A549 (cell line): ENCODE results near the gene KCNQ1OT1. TPM values are rescaled to one million over a fixed set of nuclear protein-coding genes. Genes with fewer than 3 reads are reported as not detected.

Experiments
- ATAC-seq, 2 experiments: fragments of 200-7000 bp in 1 of 2; fragments of >200 bp in 1 of 2; cut with Nextera tagmentation in 1 of 2; cut with Tn5 transposase in 1 of 2; 3 replicates each; pipeline versions ENCODE4 v1.8.0 to v1.9.1; 2018 to 2020; ENCODE audit warnings: mild to moderate bottlenecking in 1 of 2, moderate library complexity in 1 of 2
- CTCF ChIA-PET: fragments of 300-600 bp; sonication (Branson Sonifier 250); formaldehyde crosslinking; extraction: SDS; loops from one replicate; lab custom pipeline; 2021; ENCODE audit warnings: antibody characterized with exemption, inconsistent platforms; lab: Yijun Ruan, JAX
- POLR2A ChIA-PET: fragments of 350-600 bp; formaldehyde crosslinking; extraction: SDS; loops from one replicate; lab custom pipeline; 2021; ENCODE audit warnings: antibody characterized with exemption, inconsistent platforms; lab: Yijun Ruan, JAX
- DNase-seq, 2 experiments: peaks; one replicate each; pipeline versions ENCODE4 v3.0.0 to v3.0.0-alpha.2; 2011 to 2016; ENCODE audit warnings: low read depth in 1 of 2, low spot score in 1 of 2
- FAIRE-seq: peaks from 2 replicates; lab custom pipeline; 2011; peaks lifted over from hg19 to GRCh38; lab: Jason Lieb, UNC
- H3K27ac ChIP-seq, 2 experiments: fragments of >200 bp; sonication (Bioruptor Twin); formaldehyde crosslinking; 3 replicates each; pipeline ENCODE4 v1.5.1; 2016 to 2017
- H3K4me1 ChIP-seq: fragments of >200 bp; sonication (Bioruptor Twin); formaldehyde crosslinking; 3 replicates; pipeline ENCODE4 v1.6.1; 2016
- H3K4me2 ChIP-seq: fragments of >200 bp; sonication (Bioruptor Twin); formaldehyde crosslinking; 3 replicates; pipeline ENCODE4 v1.6.1; 2016
- H3K4me3 ChIP-seq: fragments of >200 bp; sonication (Bioruptor Twin); formaldehyde crosslinking; 3 replicates; pipeline ENCODE4 v1.5.1; 2016
- H3K9me3 ChIP-seq: fragments of >200 bp; sonication (Bioruptor Twin); formaldehyde crosslinking; 3 replicates; pipeline ENCODE4 v1.6.1; 2016
- BCL3 ChIP-seq: fragments of >200 bp; sonication (Bioruptor Twin); formaldehyde crosslinking; IDR thresholded peaks from 3 replicates; pipeline ENCODE4 v1.6.1; 2016
- CBX8 ChIP-seq: fragments of 200-600 bp; sonication (generic); IDR thresholded peaks from 2 replicates; pipeline ENCODE4 v1.6.1; 2016
- CHD4 ChIP-seq: fragments of 200-600 bp; sonication (generic); IDR thresholded peaks from 2 replicates; pipeline ENCODE4 v1.6.1; 2016; ENCODE audit warnings: antibody characterized with exemption, mild to moderate bottlenecking, borderline replicate concordance
- EHF ChIP-seq: fragments of 250-450 bp; sonication (Bioruptor Pico); IDR thresholded peaks from 2 replicates; pipeline ENCODE4 v1.5.0; 2020; ENCODE audit warnings: mild to moderate bottlenecking
- EP300 ChIP-seq, 2 experiments: fragments of >200 bp; sonication (Bioruptor Twin); formaldehyde crosslinking; IDR thresholded peaks; 2 replicates in 1 of 2; 3 replicates in 1 of 2; pipeline ENCODE4 v1.6.1; 2016 to 2017
- ESRRA ChIP-seq: fragments of 150-350 bp; IDR thresholded peaks from 2 replicates; pipeline ENCODE4 v1.6.1; 2014; ENCODE audit warnings: mild to moderate bottlenecking, low read length, borderline replicate concordance
- FOSB ChIP-seq: fragments of 250-450 bp; sonication (Bioruptor Pico); IDR thresholded peaks from 2 replicates; pipeline ENCODE4 v1.5.0; 2020; ENCODE audit warnings: mild to moderate bottlenecking, moderate library complexity
- FOXS1 ChIP-seq: fragments of 250-450 bp; sonication (Bioruptor Pico); IDR thresholded peaks from 2 replicates; pipeline ENCODE4 v1.5.0; 2020; ENCODE audit warnings: mild to moderate bottlenecking, moderate library complexity
- HES2 ChIP-seq: fragments of >200 bp; sonication (Bioruptor Twin); formaldehyde crosslinking; IDR thresholded peaks from 2 replicates; pipeline ENCODE4 v1.6.1; 2016
- HEYL ChIP-seq: fragments of 250-450 bp; sonication (Bioruptor Pico); IDR thresholded peaks from 2 replicates; pipeline ENCODE4 v1.8.0; 2021; ENCODE audit warnings: mild to moderate bottlenecking, moderate library complexity
- KDM1A ChIP-seq: fragments of 200-600 bp; sonication (generic); IDR thresholded peaks from 2 replicates; pipeline ENCODE4 v1.6.1; 2016; ENCODE audit warnings: low read depth, mild to moderate bottlenecking
- NFE2L2 ChIP-seq: fragments of 150-350 bp; conservative IDR thresholded peaks from 2 replicates; pipeline ENCODE4 v1.6.1; 2014; ENCODE audit warnings: low read length
- NPAS2 ChIP-seq: fragments of 250-450 bp; sonication (Bioruptor Pico); IDR thresholded peaks from 2 replicates; pipeline ENCODE4 v1.8.0; 2022; ENCODE audit warnings: mild to moderate bottlenecking, moderate library complexity, borderline replicate concordance
- NR3C1 ChIP-seq: fragments of >200 bp; sonication (Bioruptor Twin); formaldehyde crosslinking; IDR thresholded peaks from 3 replicates; pipeline ENCODE4 v1.6.1; 2017
- PBX3 ChIP-seq: IDR thresholded peaks from 2 replicates; pipeline ENCODE4 v1.6.1; 2012
- PHF8 ChIP-seq: fragments of 200-600 bp; sonication (generic); IDR thresholded peaks from 2 replicates; pipeline ENCODE4 v1.6.1; 2016; ENCODE audit warnings: low read depth, mild to moderate bottlenecking, antibody characterized with exemption, moderate library complexity, borderline replicate concordance
- POLR2AphosphoS2 ChIP-seq: conservative IDR thresholded peaks from 2 replicates; pipeline ENCODE4 v1.6.1; 2012; ENCODE audit warnings: low read length, improper control_type of control experiment, inconsistent platforms
- RAD21 ChIP-seq, 2 experiments: fragments of >200 bp in 1 of 2; sonication (Bioruptor Twin) in 1 of 2; formaldehyde crosslinking in 1 of 2; IDR thresholded peaks in 1 of 2; conservative IDR thresholded peaks in 1 of 2; 2 replicates in 1 of 2; 3 replicates in 1 of 2; pipeline ENCODE4 v1.6.1; 2012 to 2018; ENCODE audit warnings: inconsistent platforms in 1 of 2
- RFX5 ChIP-seq: fragments of 450-650 bp; IDR thresholded peaks from 2 replicates; pipeline ENCODE4 v1.7.1; 2014; ENCODE audit warnings: antibody characterized with exemption, mild to moderate bottlenecking, moderate library complexity
- RNF2 ChIP-seq: fragments of 200-600 bp; sonication (generic); IDR thresholded peaks from 2 replicates; pipeline ENCODE4 v1.6.1; 2016; ENCODE audit warnings: low read depth, mild to moderate bottlenecking, antibody characterized with exemption, moderate library complexity, borderline replicate concordance
- SMC3 ChIP-seq: fragments of >200 bp; sonication (Bioruptor Twin); formaldehyde crosslinking; IDR thresholded peaks from 3 replicates; pipeline ENCODE4 v1.6.1; 2018; ENCODE audit warnings: inconsistent platforms
- TFCP2L1 ChIP-seq: fragments of 250-450 bp; sonication (Bioruptor Pico); IDR thresholded peaks from 2 replicates; pipeline ENCODE4 v1.5.0; 2021; ENCODE audit warnings: mild to moderate bottlenecking
- ZSCAN20 ChIP-seq: fragments of 250-450 bp; sonication (Bioruptor Pico); IDR thresholded peaks from 2 replicates; pipeline ENCODE4 v1.8.0; 2022; ENCODE audit warnings: mild to moderate bottlenecking, moderate library complexity
- WGBS: methylation state at CpG from one replicate; pipeline ENCODE4 v1.1.6; 2017; ENCODE audit errors: missing lambda C conversion rate; 5-methylcytosine and 5-hydroxymethylcytosine counted together
- polyA plus RNA-seq, 4 experiments: library from polyadenylated mRNA; depleted of rRNA in 3 of 4; stranded (reverse); fragments of >200 nt; fragmentation: RNase III in 1 of 4; extraction: RNeasy Plus Mini Kit Qiagen cat#74134 plus additional on column Dnase treatment in 1 of 4; gene quantifications; 2 replicates in 3 of 4; 3 replicates in 1 of 4; pipeline ENCODE4 v1.2.3, GENCODE V29; 2011 to 2017
- TF ChIP-seq, protein P1 (sequence below): IDR thresholded peaks from 2 replicates; pipeline ENCODE4 v1.6.1; 2012; ENCODE audit warnings: low read depth, borderline replicate concordance
- TF ChIP-seq, protein P2 (sequence below): fragments of 450-650 bp; IDR thresholded peaks from 2 replicates; pipeline ENCODE4 v1.6.1; 2014; ENCODE audit warnings: antibody characterized with exemption
- TF ChIP-seq, protein P3 (sequence below): fragments of >200 bp; sonication (Bioruptor Twin); formaldehyde crosslinking; IDR thresholded peaks from 3 replicates; pipeline ENCODE4 v1.5.1; 2016
- TF ChIP-seq, protein P4 (sequence below): fragments of 150-350 bp; IDR thresholded peaks from 2 replicates; pipeline ENCODE4 v1.6.1; 2014; ENCODE audit warnings: low read depth, mild to moderate bottlenecking, low read length

The KCNQ1OT1 gene
- polyA plus RNA-seq, 2 of the 4 experiments (the other 2 are of a cell fraction): 0.03 to 0.13 TPM

- no peak overlapping the region for H3K27ac ChIP-seq
- ATAC-seq (no peak), FAIRE-seq (no peak), DNase-seq (no peak)
- POLR2A ChIA-PET: no interaction called here
- no peak overlapping the region for H3K4me2 ChIP-seq
- no peak for TF ChIP-seq CHD4
- TF ChIP-seq, protein P1, sequence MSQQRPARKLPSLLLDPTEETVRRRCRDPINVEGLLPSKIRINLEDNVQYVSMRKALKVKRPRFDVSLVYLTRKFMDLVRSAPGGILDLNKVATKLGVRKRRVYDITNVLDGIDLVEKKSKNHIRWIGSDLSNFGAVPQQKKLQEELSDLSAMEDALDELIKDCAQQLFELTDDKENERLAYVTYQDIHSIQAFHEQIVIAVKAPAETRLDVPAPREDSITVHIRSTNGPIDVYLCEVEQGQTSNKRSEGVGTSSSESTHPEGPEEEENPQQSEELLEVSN: no peak
- TF ChIP-seq RNF2: no peak
- no peak for TF ChIP-seq TFCP2L1
- TF ChIP-seq SMC3: no peak
- no peak for TF ChIP-seq HES2
- no peak for TF ChIP-seq EHF
- no peak for TF ChIP-seq HEYL
- TF ChIP-seq BCL3: no peak
- TF ChIP-seq KDM1A: no peak
- no peak for TF ChIP-seq NPAS2 (CRISPR knock-in tag)
- no peak for TF ChIP-seq NFE2L2
- H3K4me3 ChIP-seq: no peak overlapping the region
- H3K9me3 ChIP-seq: no peaks in the 10 kb centered on the region
- H3K4me1 ChIP-seq: no peaks in the 10 kb centered on the region
- WGBS: 83% methylated on average over 19 of the region's 28 CpGs
- CTCF ChIA-PET: no interaction called here
These were observed 31.6 kb upstream of the KCNQ1OT1 start for GRCh38 chr11:2731130-2732125.

- ATAC-seq (no peak), DNase-seq (no peak), FAIRE-seq (no peak)
- H3K4me2 ChIP-seq: no peak overlapping the region
- no peak overlapping the region for H3K4me3 ChIP-seq
- CTCF ChIA-PET: no interaction called here
- POLR2A ChIA-PET: no interaction called here
- no peaks in the 10 kb centered on the region for H3K4me1 ChIP-seq
- H3K27ac ChIP-seq: no peak overlapping the region
- 79% methylated on average over 16 of the region's 16 CpGs for WGBS
- no peak for TF ChIP-seq PHF8
- no peak for TF ChIP-seq FOSB (CRISPR knock-in tag)
- TF ChIP-seq NR3C1: no peak
- TF ChIP-seq EP300 (IDR thresholded peaks at IDR 0.05): no peak
- TF ChIP-seq FOXS1 (CRISPR knock-in tag): no peak
- no peak for TF ChIP-seq ESRRA
- no peak for TF ChIP-seq RNF2
- TF ChIP-seq NPAS2 (CRISPR knock-in tag): no peak
- TF ChIP-seq RAD21 (conservative IDR thresholded peaks at IDR 0.05 in 1 of 2, IDR thresholded peaks at IDR 0.05 in 1 of 2): no peak
- no peak for TF ChIP-seq RFX5
- TF ChIP-seq NFE2L2: no peak
- no peak for TF ChIP-seq ZSCAN20 (CRISPR knock-in tag)
- no peak for TF ChIP-seq CHD4
- no peak for TF ChIP-seq POLR2AphosphoS2
- no peak for TF ChIP-seq CBX8
- TF ChIP-seq TFCP2L1: no peak
- TF ChIP-seq, protein P2, sequence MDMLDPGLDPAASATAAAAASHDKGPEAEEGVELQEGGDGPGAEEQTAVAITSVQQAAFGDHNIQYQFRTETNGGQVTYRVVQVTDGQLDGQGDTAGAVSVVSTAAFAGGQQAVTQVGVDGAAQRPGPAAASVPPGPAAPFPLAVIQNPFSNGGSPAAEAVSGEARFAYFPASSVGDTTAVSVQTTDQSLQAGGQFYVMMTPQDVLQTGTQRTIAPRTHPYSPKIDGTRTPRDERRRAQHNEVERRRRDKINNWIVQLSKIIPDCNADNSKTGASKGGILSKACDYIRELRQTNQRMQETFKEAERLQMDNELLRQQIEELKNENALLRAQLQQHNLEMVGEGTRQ: no peak
- no peak for TF ChIP-seq PBX3
- TF ChIP-seq, protein P3, sequence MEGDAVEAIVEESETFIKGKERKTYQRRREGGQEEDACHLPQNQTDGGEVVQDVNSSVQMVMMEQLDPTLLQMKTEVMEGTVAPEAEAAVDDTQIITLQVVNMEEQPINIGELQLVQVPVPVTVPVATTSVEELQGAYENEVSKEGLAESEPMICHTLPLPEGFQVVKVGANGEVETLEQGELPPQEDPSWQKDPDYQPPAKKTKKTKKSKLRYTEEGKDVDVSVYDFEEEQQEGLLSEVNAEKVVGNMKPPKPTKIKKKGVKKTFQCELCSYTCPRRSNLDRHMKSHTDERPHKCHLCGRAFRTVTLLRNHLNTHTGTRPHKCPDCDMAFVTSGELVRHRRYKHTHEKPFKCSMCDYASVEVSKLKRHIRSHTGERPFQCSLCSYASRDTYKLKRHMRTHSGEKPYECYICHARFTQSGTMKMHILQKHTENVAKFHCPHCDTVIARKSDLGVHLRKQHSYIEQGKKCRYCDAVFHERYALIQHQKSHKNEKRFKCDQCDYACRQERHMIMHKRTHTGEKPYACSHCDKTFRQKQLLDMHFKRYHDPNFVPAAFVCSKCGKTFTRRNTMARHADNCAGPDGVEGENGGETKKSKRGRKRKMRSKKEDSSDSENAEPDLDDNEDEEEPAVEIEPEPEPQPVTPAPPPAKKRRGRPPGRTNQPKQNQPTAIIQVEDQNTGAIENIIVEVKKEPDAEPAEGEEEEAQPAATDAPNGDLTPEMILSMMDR: no peak
- TF ChIP-seq, protein P4, sequence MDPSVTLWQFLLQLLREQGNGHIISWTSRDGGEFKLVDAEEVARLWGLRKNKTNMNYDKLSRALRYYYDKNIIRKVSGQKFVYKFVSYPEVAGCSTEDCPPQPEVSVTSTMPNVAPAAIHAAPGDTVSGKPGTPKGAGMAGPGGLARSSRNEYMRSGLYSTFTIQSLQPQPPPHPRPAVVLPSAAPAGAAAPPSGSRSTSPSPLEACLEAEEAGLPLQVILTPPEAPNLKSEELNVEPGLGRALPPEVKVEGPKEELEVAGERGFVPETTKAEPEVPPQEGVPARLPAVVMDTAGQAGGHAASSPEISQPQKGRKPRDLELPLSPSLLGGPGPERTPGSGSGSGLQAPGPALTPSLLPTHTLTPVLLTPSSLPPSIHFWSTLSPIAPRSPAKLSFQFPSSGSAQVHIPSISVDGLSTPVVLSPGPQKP: no peak
- TF ChIP-seq, all 56 proteins: peak for 0
- H3K9me3 ChIP-seq: no peaks in the 10 kb centered on the region
These were observed 30.7 kb upstream of the KCNQ1OT1 start for GRCh38 chr11:2730272-2731129.
